Measurements from ENCODE around the gene HIVEP3. TPM values are rescaled to one million over a fixed set of nuclear protein-coding genes. Genes with fewer than 3 reads are reported as not detected.
"Not testable (repeated sequence)": the region's sequence is repeated elsewhere in the genome, so short reads cannot be mapped to it uniquely, and the experiment has no call there.

Gene HIVEP3
- total RNA-seq, 2 donors from 2014 or later = 0.13 to 0.99 TPM

DNA sequence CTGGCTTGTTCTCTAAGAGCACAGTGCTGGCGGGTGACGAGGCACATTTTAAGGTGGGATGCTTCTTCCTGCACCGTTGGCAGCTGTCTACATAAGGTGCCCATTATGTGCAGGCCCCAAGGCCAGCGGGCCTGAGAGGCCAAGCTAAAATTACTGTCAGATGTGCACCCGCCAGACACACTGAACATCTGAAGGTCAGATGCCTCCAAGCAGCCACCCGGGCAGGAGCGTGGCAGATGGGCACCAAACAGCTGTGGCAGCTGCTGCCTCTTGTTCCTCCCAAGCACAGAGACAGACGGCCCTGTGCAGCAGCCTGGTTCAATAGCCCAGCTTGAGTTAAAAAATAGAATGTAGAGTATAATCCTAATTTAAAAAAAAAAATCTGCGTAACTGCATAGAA lies 222.3 kb downstream of the HIVEP3 start:
- no peaks in the 10 kb centered on the region for H3K4me1 Mint-ChIP-seq
- no peak overlapping the region for H3K9ac ChIP-seq (ENCODE audit: extremely low read depth, low read length, poor library complexity, severe bottlenecking)
- WGBS, 2 experiments (ENCODE audit: insufficient coverage in 1 of 2, insufficient read length in 1 of 2) = 91 to 95% methylated on average over 8 of the region's 9 CpGs

DNA sequence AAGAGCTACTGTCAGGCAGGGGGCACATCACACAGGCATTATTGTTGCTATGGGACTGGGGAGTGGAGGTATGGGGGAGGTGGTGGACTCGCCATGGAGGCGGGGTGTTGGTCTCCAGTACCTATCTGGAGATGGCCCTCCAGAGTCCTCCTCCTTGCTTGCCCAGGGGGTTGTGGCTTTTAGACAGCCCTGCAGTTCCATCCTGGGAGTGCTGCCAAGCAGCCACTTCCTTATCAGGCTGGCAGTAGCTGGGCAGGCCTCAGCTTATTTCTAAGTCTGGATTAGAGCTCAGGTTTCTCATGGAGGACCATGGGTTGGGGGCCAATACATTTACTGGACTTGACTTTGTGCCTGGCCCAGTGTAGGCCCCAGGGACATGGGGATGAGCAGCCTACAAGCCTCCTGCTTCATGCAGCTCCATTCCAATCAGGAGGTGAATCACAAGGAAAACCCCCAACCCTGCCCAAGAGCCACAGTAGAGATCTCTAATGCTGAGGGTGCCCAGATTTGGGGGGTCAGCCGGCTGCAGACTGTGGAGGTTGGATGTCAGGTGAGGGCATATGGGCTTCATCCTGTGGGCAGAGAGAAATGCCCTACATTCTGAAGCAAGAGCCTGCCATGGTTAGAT lies 223.5 kb downstream of the HIVEP3 start:
- no peak for DNase-seq
- no peak overlapping the region for H3K27ac ChIP-seq (ENCODE audit: low read depth, low read length)
- H3K36me3 ChIP-seq (ENCODE audit: control insufficient read depth, insufficient read depth, low read length) = no peaks in the 10 kb centered on the region
- TF ChIP-seq, protein P1, sequence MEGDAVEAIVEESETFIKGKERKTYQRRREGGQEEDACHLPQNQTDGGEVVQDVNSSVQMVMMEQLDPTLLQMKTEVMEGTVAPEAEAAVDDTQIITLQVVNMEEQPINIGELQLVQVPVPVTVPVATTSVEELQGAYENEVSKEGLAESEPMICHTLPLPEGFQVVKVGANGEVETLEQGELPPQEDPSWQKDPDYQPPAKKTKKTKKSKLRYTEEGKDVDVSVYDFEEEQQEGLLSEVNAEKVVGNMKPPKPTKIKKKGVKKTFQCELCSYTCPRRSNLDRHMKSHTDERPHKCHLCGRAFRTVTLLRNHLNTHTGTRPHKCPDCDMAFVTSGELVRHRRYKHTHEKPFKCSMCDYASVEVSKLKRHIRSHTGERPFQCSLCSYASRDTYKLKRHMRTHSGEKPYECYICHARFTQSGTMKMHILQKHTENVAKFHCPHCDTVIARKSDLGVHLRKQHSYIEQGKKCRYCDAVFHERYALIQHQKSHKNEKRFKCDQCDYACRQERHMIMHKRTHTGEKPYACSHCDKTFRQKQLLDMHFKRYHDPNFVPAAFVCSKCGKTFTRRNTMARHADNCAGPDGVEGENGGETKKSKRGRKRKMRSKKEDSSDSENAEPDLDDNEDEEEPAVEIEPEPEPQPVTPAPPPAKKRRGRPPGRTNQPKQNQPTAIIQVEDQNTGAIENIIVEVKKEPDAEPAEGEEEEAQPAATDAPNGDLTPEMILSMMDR (conservative IDR thresholded peaks at IDR 0.05) = no peak
- no peaks in the 10 kb centered on the region for H3K4me1 Mint-ChIP-seq
- no peaks in the 10 kb centered on the region for H3K36me3 Mint-ChIP-seq (ENCODE audit: low read depth)
- no peaks in the 10 kb centered on the region for H3K9me3 ChIP-seq (ENCODE audit: control insufficient read depth, low read length)
- H3K4me3 ChIP-seq (ENCODE audit: low read length) = no peak overlapping the region
- H3K27me3 ChIP-seq (ENCODE audit: control insufficient read depth, insufficient read depth, low read length, poor library complexity, severe bottlenecking) = no peaks in the 10 kb centered on the region
- H3K27me3 Mint-ChIP-seq (ENCODE audit: insufficient read depth) = peaks cover 2% of the 10 kb centered on the region
- no peak overlapping the region for H3K27ac Mint-ChIP-seq
- no peak overlapping the region for H3K4me3 Mint-ChIP-seq
- WGBS, 2 experiments (ENCODE audit: insufficient coverage in 1 of 2, insufficient read length in 1 of 2) = 91% methylated on average over 3 of the region's 3 CpGs; no CpG with 5 or more reads in 1 of the 2 experiments
- H3K9me3 Mint-ChIP-seq = no peaks in the 10 kb centered on the region
- no peak overlapping the region for H3K9ac ChIP-seq (ENCODE audit: extremely low read depth, low read length, poor library complexity, severe bottlenecking)
- no peaks in the 10 kb centered on the region for H3K4me1 ChIP-seq (ENCODE audit: control insufficient read depth, insufficient read depth, low read length)

More for the DNA sequence above, 222.3 kb downstream of the HIVEP3 start:
- H3K4me3 ChIP-seq (ENCODE audit: low read length) = no peak overlapping the region
- H3K9me3 Mint-ChIP-seq = no peaks in the 10 kb centered on the region
- H3K4me3 Mint-ChIP-seq = no peak overlapping the region
- H3K27me3 Mint-ChIP-seq (ENCODE audit: insufficient read depth) = peaks cover 3% of the 10 kb centered on the region
- no peak for DNase-seq
- TF ChIP-seq, protein P1 (conservative IDR thresholded peaks at IDR 0.05) = no peak
- H3K27me3 ChIP-seq (ENCODE audit: control insufficient read depth, insufficient read depth, low read length, poor library complexity, severe bottlenecking) = no peaks in the 10 kb centered on the region
- H3K9me3 ChIP-seq (ENCODE audit: control insufficient read depth, low read length) = no peaks in the 10 kb centered on the region
- no peak overlapping the region for H3K27ac Mint-ChIP-seq
- H3K27ac ChIP-seq (ENCODE audit: low read depth, low read length) = no peak overlapping the region
- H3K4me1 ChIP-seq (ENCODE audit: control insufficient read depth, insufficient read depth, low read length) = no peaks in the 10 kb centered on the region
- H3K36me3 ChIP-seq (ENCODE audit: control insufficient read depth, insufficient read depth, low read length) = no peaks in the 10 kb centered on the region
- H3K36me3 Mint-ChIP-seq (ENCODE audit: low read depth) = no peaks in the 10 kb centered on the region

DNA sequence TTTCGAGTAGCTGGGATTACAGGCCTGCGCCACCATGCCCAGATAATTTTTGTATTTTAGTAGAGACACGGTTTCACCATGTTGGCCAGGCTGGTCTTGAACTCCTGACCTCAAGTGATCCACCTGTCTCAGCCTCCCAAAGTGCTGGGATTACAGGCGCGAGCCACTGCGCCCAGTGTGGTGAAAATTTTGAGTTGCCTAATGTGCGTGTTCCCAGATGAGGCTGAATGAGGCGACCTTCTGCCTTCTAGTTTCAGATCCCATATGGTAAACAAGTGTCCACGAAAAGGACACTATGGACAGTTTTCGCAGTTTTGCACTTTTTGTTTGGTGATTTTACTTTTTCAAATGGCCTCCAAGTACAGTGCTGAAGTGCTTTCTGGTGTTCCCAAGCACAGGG lies 226.8 kb downstream of the HIVEP3 start:
- H3K4me3 Mint-ChIP-seq; H3K4me1 ChIP-seq (ENCODE audit: control insufficient read depth, insufficient read depth, low read length); H3K27me3 ChIP-seq (ENCODE audit: control insufficient read depth, insufficient read depth, low read length, poor library complexity, severe bottlenecking); H3K27me3 Mint-ChIP-seq (ENCODE audit: insufficient read depth); H3K27ac Mint-ChIP-seq; H3K4me1 Mint-ChIP-seq; H3K9me3 Mint-ChIP-seq; H3K36me3 ChIP-seq (ENCODE audit: control insufficient read depth, insufficient read depth, low read length); DNase-seq; H3K4me3 ChIP-seq (ENCODE audit: low read length); H3K9ac ChIP-seq (ENCODE audit: extremely low read depth, low read length, poor library complexity, severe bottlenecking); H3K27ac ChIP-seq (ENCODE audit: low read depth, low read length); H3K9me3 ChIP-seq (ENCODE audit: control insufficient read depth, low read length); H3K36me3 Mint-ChIP-seq (ENCODE audit: low read depth): not testable (repeated sequence)
- WGBS, 2 experiments (ENCODE audit: insufficient coverage in 1 of 2, insufficient read length in 1 of 2) = 91 to 97% methylated on average over 10 of the region's 10 CpGs

DNA sequence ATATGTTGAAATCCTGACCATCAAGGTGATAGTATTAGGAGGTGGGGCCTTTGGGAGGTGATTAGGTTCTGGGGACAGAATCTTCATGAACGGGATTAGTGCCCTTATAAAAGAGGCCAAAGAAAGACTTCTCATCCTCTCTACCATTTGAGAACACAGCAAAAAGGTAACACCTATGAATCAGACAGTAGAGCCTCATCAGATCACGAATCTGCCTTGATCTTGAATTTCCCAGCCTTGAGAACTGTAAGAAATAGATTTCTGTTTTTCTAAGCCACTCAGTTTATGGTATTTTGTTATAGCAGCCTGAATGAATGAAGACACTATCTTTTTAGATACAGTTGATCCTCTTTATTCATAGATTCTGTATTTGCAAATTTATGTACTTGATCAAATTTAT lies 227.3 kb downstream of the HIVEP3 start:
- Mint-ChIP-seq H3K27ac (no peak overlapping the region), H3K4me3 (no peak overlapping the region), H3K27me3 (ENCODE audit: insufficient read depth) (no peaks in the 10 kb centered on the region), H3K36me3 (ENCODE audit: low read depth) (no peaks in the 10 kb centered on the region), H3K9me3 (no peaks in the 10 kb centered on the region), H3K4me1 (no peaks in the 10 kb centered on the region)
- DNase-seq = no peak
- 80 to 87% methylated on average over 2 of the region's 2 CpGs for WGBS, 2 experiments (ENCODE audit: insufficient coverage in 1 of 2, insufficient read length in 1 of 2)
- no peaks in the 10 kb centered on the region for H3K4me1 ChIP-seq (ENCODE audit: control insufficient read depth, insufficient read depth, low read length)
- no peaks in the 10 kb centered on the region for H3K36me3 ChIP-seq (ENCODE audit: control insufficient read depth, insufficient read depth, low read length)
- no peak overlapping the region for H3K9ac ChIP-seq (ENCODE audit: extremely low read depth, low read length, poor library complexity, severe bottlenecking)
- TF ChIP-seq, protein P1 (conservative IDR thresholded peaks at IDR 0.05) = no peak
- no peak overlapping the region for H3K4me3 ChIP-seq (ENCODE audit: low read length)
- no peak overlapping the region for H3K27ac ChIP-seq (ENCODE audit: low read depth, low read length)
- H3K9me3 ChIP-seq (ENCODE audit: control insufficient read depth, low read length) = no peaks in the 10 kb centered on the region
- H3K27me3 ChIP-seq (ENCODE audit: control insufficient read depth, insufficient read depth, low read length, poor library complexity, severe bottlenecking) = no peaks in the 10 kb centered on the region
